Measurements from ENCODE around the gene MCC.

MCC gene

GRCh38 chr5:113119246-113119924 is 368.9 kb downstream of the MCC start:
- no peak for DNase-seq (ENCODE audit: low read depth in 3 of 3, low spot score in 1 of 3)

GRCh38 chr5:113118765-113119164 is 369.5 kb downstream of the MCC start:
- DNase-seq (ENCODE audit: low read depth in 3 of 3, low spot score in 1 of 3): no peak

- DNase-seq (ENCODE audit: low read depth in 3 of 3, low spot score in 1 of 3): no peak
These were observed 370.0 kb downstream of the MCC start for GRCh38 chr5:113118298-113118697.

GRCh38 chr5:113117543-113118115 is 370.6 kb downstream of the MCC start:
- DNase-seq (ENCODE audit: low read depth in 3 of 3, low spot score in 1 of 3): no peak

GRCh38 chr5:113115956-113116355 is 372.3 kb downstream of the MCC start:
- DNase-seq (ENCODE audit: low read depth in 3 of 3, low spot score in 1 of 3): no peak

GRCh38 chr5:113115061-113115460 is 373.2 kb downstream of the MCC start:
- no peak for DNase-seq (ENCODE audit: low read depth in 3 of 3, low spot score in 1 of 3)

- DNase-seq (ENCODE audit: low read depth in 3 of 3, low spot score in 1 of 3): no peak
These were observed 373.7 kb downstream of the MCC start for GRCh38 chr5:113114559-113114958.

GRCh38 chr5:113112435-113112834 is 375.8 kb downstream of the MCC start:
- DNase-seq (ENCODE audit: low read depth in 3 of 3, low spot score in 1 of 3): no peak

- DNase-seq (ENCODE audit: low read depth in 3 of 3, low spot score in 1 of 3): no peak
These were observed 378.1 kb downstream of the MCC start for GRCh38 chr5:113110117-113110516.

GRCh38 chr5:113109344-113109743 is 378.9 kb downstream of the MCC start:
- no peak for DNase-seq (ENCODE audit: low read depth in 3 of 3, low spot score in 1 of 3)

- no peak for DNase-seq (ENCODE audit: low read depth in 3 of 3, low spot score in 1 of 3)
These were observed 379.8 kb downstream of the MCC start for GRCh38 chr5:113108485-113108884.

GRCh38 chr5:113106821-113107220 is 381.4 kb downstream of the MCC start:
- DNase-seq (ENCODE audit: low read depth in 3 of 3, low spot score in 1 of 3): no peak

GRCh38 chr5:113105693-113106280 is 382.5 kb downstream of the MCC start:
- DNase-seq (ENCODE audit: low read depth in 3 of 3, low spot score in 1 of 3): no peak

- DNase-seq (ENCODE audit: low read depth in 3 of 3, low spot score in 1 of 3): no peak
These were observed 384.9 kb downstream of the MCC start for GRCh38 chr5:113103330-113103729.

GRCh38 chr5:113102121-113102531 is 386.1 kb downstream of the MCC start:
- DNase-seq (ENCODE audit: low read depth in 3 of 3, low spot score in 1 of 3): no peak

GRCh38 chr5:113100981-113101380 is 387.3 kb downstream of the MCC start:
- no peak for DNase-seq (ENCODE audit: low read depth in 3 of 3, low spot score in 1 of 3)

- no peak for DNase-seq (ENCODE audit: low read depth in 3 of 3, low spot score in 1 of 3)
These were observed 388.4 kb downstream of the MCC start for GRCh38 chr5:113099822-113100221.

- no peak for DNase-seq (ENCODE audit: low read depth in 3 of 3, low spot score in 1 of 3)
These were observed 389.9 kb downstream of the MCC start for GRCh38 chr5:113098378-113098777.

GRCh38 chr5:113095831-113096230 is 392.4 kb downstream of the MCC start:
- no peak for DNase-seq (ENCODE audit: low read depth in 3 of 3, low spot score in 1 of 3)

- DNase-seq (ENCODE audit: low read depth in 3 of 3, low spot score in 1 of 3): no peak
These were observed 394.7 kb downstream of the MCC start for GRCh38 chr5:113093558-113093957.

GRCh38 chr5:113092683-113093082 is 395.6 kb downstream of the MCC start:
- no peak for DNase-seq (ENCODE audit: low read depth in 3 of 3, low spot score in 1 of 3)

GRCh38 chr5:113091622-113092021 is 396.6 kb downstream of the MCC start:
- DNase-seq (ENCODE audit: low read depth in 3 of 3, low spot score in 1 of 3): no peak

Data from stimulated activated CD4-positive, alpha-beta T cell treated with anti-CD3 and anti-CD28 coated beads, TNF-alpha, amount 100 ng/mL, for 1 hour (primary cell).